ENCODE data around the gene ABCA2.
"Not testable (repeated sequence)": the region's sequence is repeated elsewhere in the genome, so short reads cannot be mapped to it uniquely, and the experiment has no call there.

The ABCA2 gene

DNA sequence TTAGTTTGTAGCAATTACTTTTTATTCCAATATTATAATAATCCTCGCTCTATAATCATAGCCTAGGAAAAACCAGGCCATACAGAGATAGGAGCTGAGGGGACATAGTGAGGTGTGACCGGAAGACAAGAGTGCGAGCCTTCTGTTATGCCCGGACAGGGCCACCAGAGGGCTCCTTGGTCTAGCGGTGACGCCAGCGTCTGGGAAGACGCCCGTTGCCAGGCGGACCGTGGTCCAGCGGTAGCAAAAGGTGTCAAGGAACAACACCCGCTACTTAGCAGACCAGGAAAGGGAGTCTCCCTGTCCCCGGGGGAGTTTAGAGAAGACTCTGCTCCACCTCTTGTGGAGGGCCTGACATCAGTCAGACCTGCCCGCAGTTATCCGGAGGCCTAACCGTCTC is 23.8 kb downstream of the ABCA2 start:
- H3K4me1 ChIP-seq (ENCODE audit: insufficient read depth, low read length); H3K27ac ChIP-seq (ENCODE audit: low read length); H3K9me3 ChIP-seq (ENCODE audit: insufficient read depth, low read depth, low read length); H3K36me3 ChIP-seq (ENCODE audit: insufficient read depth, low read depth, low read length); H3K27me3 ChIP-seq (ENCODE audit: insufficient read depth, low read length); H3K4me3 ChIP-seq (ENCODE audit: low read length); H3K9ac ChIP-seq (ENCODE audit: low read depth, low read length): not testable (repeated sequence)

DNA sequence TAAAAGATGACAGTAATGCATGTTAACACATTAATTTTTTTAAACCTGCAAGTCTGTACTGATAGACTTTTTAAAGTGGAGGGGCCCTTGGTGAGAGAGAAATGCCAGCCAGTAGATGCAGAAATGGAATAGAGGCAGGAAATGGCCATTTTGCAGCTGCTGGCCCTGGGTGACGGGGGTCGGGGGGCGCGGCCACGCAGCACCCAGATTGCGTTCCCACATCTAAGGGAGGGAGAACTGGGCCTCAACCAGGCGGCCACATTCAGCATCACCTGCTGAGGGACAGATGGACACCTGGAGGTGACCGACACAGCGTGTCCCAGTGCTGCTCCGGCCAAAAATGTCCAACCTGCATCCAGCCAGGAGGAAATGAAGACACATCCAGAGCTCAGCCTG is 25.4 kb downstream of the ABCA2 start:
- no peaks in the 10 kb centered on the region for H3K36me3 ChIP-seq (ENCODE audit: insufficient read depth, low read depth, low read length)
- no peak overlapping the region for H3K4me3 ChIP-seq (ENCODE audit: low read length)
- no peak overlapping the region for H3K27ac ChIP-seq (ENCODE audit: low read length)
- no peaks in the 10 kb centered on the region for H3K27me3 ChIP-seq (ENCODE audit: insufficient read depth, low read length)
- H3K9me3 ChIP-seq (ENCODE audit: insufficient read depth, low read depth, low read length), result no peaks in the 10 kb centered on the region
- H3K9ac ChIP-seq (ENCODE audit: low read depth, low read length), result no peak overlapping the region
- H3K4me1 ChIP-seq (ENCODE audit: insufficient read depth, low read length), result no peaks in the 10 kb centered on the region

DNA sequence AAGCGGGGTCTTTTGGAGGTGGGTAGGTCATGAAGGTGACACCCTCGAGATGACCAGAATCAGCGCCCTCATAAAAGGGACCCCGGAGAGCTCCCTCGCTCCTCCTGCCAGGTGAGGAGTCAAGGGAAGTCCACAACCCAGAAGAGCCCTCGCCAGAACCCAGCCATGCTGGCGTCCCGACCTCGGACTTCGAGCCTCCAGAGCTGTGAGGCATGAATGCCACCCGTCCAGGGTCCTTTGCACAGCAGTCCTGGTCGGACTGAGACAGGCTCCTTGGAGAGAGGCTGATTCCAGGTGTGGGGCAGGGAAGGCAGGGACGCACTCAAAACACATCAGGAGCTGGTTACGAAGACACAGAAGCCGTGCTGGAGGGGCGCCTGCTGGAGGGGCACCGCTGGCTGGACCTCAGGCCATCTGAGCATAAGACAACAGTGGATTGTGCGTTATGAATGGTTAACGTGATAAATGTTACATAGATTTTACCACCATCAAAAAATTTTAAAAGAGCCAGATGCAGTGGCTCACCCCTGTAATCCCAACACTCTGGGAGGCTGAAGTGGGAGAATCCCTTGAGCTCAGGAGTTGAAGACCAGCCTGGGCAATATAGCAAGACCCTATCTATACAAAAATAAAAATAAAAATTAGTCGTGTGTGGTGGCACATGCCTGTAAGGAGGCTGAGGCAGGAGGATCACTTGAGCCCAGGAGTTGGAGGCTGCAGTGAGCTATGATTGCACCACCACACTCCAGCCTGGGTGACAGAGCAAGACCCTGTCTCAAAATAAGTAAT is 26.0 kb downstream of the ABCA2 start:
- H3K4me1 ChIP-seq (ENCODE audit: insufficient read depth, low read length), result no peaks in the 10 kb centered on the region
- H3K36me3 ChIP-seq (ENCODE audit: insufficient read depth, low read depth, low read length), result no peaks in the 10 kb centered on the region
- no peaks in the 10 kb centered on the region for H3K9me3 ChIP-seq (ENCODE audit: insufficient read depth, low read depth, low read length)
- H3K27ac ChIP-seq (ENCODE audit: low read length), result no peak overlapping the region
- H3K27me3 ChIP-seq (ENCODE audit: insufficient read depth, low read length), result no peaks in the 10 kb centered on the region; the same call in 1 of the 2 replicates
- H3K4me3 ChIP-seq (ENCODE audit: low read length), result no peak overlapping the region
- H3K9ac ChIP-seq (ENCODE audit: low read depth, low read length), result no peak overlapping the region

DNA sequence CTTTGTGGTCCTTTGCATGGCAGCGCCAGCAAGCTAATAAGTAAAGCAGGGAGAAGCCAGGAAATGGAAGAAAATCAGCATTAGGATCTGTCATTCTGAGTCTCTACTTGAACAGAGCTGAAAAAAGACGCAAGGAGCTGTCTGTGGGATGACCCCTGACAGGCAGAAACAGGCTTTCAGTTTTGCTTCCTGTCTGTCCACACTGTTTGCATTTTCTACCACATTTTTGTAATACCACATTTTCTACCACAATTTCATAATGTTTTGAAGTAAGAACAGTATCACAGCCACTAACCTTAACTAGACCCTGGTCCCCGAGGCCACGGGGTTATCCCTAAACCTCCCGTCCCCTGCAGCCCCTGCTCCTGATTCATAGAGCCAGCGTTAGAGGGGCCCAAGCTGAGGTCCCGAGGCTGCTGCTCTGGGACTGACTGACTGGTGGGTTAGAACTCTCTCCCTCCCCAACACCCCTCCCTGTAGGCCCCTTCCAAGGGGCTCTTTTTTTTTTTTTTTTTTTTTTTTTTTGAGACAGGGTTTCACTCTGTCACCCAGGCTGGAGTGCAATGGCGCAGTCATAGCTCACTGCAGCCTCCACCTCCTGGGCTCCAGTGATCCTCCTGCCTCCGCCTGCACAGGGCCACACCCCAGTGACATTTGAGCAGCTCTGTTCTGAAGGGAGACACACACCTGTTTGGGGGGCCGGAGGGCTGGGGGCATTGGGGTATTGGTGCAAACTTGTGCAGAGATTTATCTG is 27.7 kb downstream of the ABCA2 start:
- H3K27me3 ChIP-seq (ENCODE audit: insufficient read depth, low read length), result no peaks in the 10 kb centered on the region; the same call in 1 of the 2 replicates
- H3K9me3 ChIP-seq (ENCODE audit: insufficient read depth, low read depth, low read length), result no peaks in the 10 kb centered on the region
- no peak overlapping the region for H3K4me3 ChIP-seq (ENCODE audit: low read length)
- H3K9ac ChIP-seq (ENCODE audit: low read depth, low read length), result no peak overlapping the region
- H3K36me3 ChIP-seq (ENCODE audit: insufficient read depth, low read depth, low read length), result no peaks in the 10 kb centered on the region
- no peak overlapping the region for H3K27ac ChIP-seq (ENCODE audit: low read length)
- no peaks in the 10 kb centered on the region; the same call in 1 of the 2 replicates for H3K4me1 ChIP-seq (ENCODE audit: insufficient read depth, low read length)

DNA sequence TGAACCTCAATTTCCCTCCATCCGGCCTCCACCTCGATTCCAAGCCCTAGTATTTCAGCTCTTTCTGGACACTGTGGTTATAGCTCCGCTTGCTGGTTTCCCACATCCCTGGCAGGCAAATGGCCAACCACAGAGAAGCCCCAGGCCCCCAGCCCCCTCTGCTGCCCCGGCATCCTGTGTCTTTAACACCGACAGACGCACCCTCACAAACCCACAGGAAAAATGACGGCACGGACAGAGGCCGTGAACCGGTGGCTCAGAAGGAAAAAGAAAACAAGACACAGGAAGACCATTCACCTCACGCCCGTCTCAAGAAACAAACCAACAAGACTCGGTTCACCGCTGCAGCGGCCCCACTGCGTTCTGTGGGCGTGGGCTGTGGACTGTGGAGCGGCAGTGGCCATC is 30.2 kb downstream of the ABCA2 start:
- Histone ChIP-seq H3K27ac (ENCODE audit: low read length) (no peak overlapping the region), H3K36me3 (ENCODE audit: insufficient read depth, low read depth, low read length) (peaks cover 5% of the 10 kb centered on the region; the same call in 1 of the 2 replicates), H3K4me1 (ENCODE audit: insufficient read depth, low read length) (no peaks in the 10 kb centered on the region; the same call in 1 of the 2 replicates), H3K9me3 (ENCODE audit: insufficient read depth, low read depth, low read length) (no peaks in the 10 kb centered on the region), H3K4me3 (ENCODE audit: low read length) (no peak overlapping the region), H3K9ac (ENCODE audit: low read depth, low read length) (no peak overlapping the region), H3K27me3 (ENCODE audit: insufficient read depth, low read length) (no peaks in the 10 kb centered on the region; the same call in 1 of the 2 replicates)

DNA sequence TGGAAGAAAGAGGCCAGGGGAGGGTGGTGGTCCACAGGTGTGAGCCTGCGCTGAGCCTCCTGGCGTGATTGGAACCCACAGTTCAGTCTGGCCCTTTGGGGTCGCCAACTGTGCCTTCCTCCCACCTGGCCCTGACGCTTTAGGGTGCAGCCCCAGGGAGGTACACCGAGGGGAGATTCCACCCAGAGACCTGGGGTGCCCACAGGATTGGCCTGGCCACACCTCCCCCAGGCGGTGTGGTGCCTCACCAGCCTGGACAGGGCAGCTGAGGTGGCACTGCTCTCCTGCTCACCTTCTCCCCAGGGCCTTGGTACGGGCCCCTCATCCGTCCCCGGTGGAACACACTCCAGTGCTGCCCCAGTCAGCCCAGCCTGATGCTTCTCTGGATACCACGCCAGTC is 30.7 kb downstream of the ABCA2 start:
- Histone ChIP-seq H3K9ac (ENCODE audit: low read depth, low read length) (no peak overlapping the region), H3K4me3 (ENCODE audit: low read length) (peak overlapping the region; percentile 61; the same call in 1 of the 2 replicates), H3K27ac (ENCODE audit: low read length) (no peak overlapping the region), H3K36me3 (ENCODE audit: insufficient read depth, low read depth, low read length) (peaks cover 5% of the 10 kb centered on the region; the same call in 1 of the 2 replicates), H3K4me1 (ENCODE audit: insufficient read depth, low read length) (no peaks in the 10 kb centered on the region; the same call in 1 of the 2 replicates), H3K9me3 (ENCODE audit: insufficient read depth, low read depth, low read length) (no peaks in the 10 kb centered on the region), H3K27me3 (ENCODE audit: insufficient read depth, low read length) (no peaks in the 10 kb centered on the region; the same call in 1 of the 2 replicates)

DNA sequence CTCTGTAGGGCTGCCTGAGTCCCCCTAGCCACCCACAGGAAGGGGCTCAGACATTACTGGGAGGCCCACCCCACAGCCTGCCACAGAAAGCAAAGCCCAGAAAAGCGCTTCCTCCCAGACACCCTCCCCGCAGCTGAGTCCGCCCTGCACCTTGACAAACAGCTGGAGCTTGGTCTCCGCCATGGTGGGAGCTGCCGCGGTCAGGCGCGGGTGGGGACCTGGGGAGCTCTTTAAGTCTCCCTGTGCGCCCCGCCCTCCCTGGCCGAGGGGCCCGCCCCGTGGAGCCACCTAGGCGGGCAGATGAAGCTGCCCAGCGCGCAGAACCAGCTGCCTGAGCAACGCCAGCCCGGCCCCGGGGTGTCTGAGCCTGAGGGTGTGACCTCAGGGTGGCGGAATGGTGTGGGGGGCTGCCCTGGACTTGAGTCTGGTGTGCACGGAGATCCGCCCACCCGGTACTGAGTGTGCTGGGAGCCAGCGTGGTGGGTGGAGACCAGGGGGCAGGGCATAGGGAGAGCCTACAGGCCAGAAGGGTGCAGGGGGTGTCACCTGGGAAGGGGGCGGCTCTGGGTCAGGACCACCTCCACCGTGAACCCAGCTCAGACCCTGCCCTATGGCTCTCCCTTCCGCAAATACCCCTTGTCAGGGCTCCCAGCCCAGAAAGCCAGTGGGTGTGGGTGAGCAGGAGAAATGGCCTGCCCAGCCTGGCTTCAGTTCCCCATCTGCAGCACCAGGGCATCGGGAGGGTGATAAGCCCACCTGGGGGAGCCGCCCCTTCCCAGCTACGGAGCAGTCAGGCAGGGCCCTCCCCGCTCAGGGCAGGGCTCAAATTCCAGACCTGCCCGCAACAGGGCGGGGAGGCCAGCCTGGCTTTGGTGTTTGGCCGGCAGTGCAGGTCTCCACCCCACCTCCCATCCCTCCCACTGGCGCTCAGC is 31.4 kb downstream of the ABCA2 start, which contains the start of gene CLIC3:
Gene CLIC3, minus strand, starts transcription at position 208 of the 932 bp plus-strand sequence. Its CDS starts 25 bp downstream, at position 183.
- Histone ChIP-seq H3K36me3 (ENCODE audit: insufficient read depth, low read depth, low read length) (peaks cover 5% of the 10 kb centered on the region; the same call in 1 of the 2 replicates), H3K27ac (ENCODE audit: low read length) (no peak within 1 kb of the TSS), H3K4me1 (ENCODE audit: insufficient read depth, low read length) (no peaks in the 10 kb centered on the region; the same call in 1 of the 2 replicates), H3K9ac (ENCODE audit: low read depth, low read length) (peak within 1 kb of the TSS; percentile 25; the same call in 1 of the 2 replicates), H3K4me3 (ENCODE audit: low read length) (peak within 1 kb of the TSS; percentile 61), H3K27me3 (ENCODE audit: insufficient read depth, low read length) (peaks cover under 1% of the 10 kb centered on the region; the same call in 1 of the 2 replicates), H3K9me3 (ENCODE audit: insufficient read depth, low read depth, low read length) (no peaks in the 10 kb centered on the region)

DNA sequence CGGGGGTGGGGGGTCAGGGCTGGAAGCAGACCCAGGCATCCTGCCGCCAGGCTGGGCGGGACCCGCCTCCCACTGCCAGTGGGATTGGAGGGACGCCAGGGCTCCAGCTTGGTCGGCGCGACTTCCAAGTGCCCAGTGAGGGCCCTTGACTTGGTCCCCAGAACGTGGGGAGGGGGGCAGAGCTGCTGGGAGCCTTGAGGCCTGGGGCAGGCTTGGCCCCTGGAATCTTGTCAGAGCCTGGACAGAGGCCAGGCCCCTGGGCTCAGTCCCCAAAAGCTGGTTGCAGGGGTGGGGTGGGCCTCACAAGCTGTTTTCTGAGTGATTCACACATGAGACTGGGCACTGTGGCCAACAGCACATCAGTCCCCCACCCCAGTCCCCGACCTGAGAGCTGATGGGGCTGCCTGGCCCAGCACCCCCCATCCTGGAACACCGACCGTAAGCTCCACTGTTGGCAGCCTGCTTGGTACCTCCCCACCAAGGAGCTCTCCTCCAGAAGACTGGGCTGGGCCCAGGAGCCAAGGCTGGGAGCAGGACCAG is 32.2 kb downstream of the ABCA2 start:
- Histone ChIP-seq H3K27ac (ENCODE audit: low read length) (no peak overlapping the region), H3K9ac (ENCODE audit: low read depth, low read length) (no peak overlapping the region), H3K4me3 (ENCODE audit: low read length) (no peak overlapping the region), H3K27me3 (ENCODE audit: insufficient read depth, low read length) (peaks cover 8% of the 10 kb centered on the region), H3K4me1 (ENCODE audit: insufficient read depth, low read length) (no peaks in the 10 kb centered on the region; the same call in 1 of the 2 replicates), H3K9me3 (ENCODE audit: insufficient read depth, low read depth, low read length) (no peaks in the 10 kb centered on the region), H3K36me3 (ENCODE audit: insufficient read depth, low read depth, low read length) (peaks cover 5% of the 10 kb centered on the region; the same call in 1 of the 2 replicates)

DNA sequence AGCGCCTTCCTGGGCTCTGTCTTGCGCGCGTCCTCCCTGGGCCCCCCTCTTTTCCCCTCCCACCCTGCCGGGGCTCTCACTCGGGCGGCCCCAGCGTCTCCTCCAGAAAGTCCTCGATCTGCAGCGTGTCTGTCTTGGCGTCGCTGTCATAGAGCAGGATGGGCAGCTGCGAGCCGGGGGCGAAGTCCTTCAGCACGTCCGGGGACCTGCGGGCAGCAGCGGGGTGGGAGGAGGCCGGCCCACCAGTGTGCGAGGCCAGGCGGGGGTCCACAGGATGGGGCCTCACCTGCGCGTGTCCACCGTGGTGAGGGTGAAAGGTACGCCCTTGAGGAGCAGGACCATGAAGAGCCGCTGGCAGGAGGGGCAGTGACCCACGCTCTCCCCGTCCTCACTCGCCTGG is 32.7 kb downstream of the ABCA2 start:
- no peak overlapping the region for H3K9ac ChIP-seq (ENCODE audit: low read depth, low read length)
- no peaks in the 10 kb centered on the region for H3K9me3 ChIP-seq (ENCODE audit: insufficient read depth, low read depth, low read length)
- H3K4me3 ChIP-seq (ENCODE audit: low read length), result no peak overlapping the region
- no peak overlapping the region for H3K27ac ChIP-seq (ENCODE audit: low read length)
- H3K36me3 ChIP-seq (ENCODE audit: insufficient read depth, low read depth, low read length), result peaks cover 5% of the 10 kb centered on the region; the same call in 1 of the 2 replicates
- H3K27me3 ChIP-seq (ENCODE audit: insufficient read depth, low read length), result peaks cover 13% of the 10 kb centered on the region
- no peaks in the 10 kb centered on the region; the same call in 1 of the 2 replicates for H3K4me1 ChIP-seq (ENCODE audit: insufficient read depth, low read length)

DNA sequence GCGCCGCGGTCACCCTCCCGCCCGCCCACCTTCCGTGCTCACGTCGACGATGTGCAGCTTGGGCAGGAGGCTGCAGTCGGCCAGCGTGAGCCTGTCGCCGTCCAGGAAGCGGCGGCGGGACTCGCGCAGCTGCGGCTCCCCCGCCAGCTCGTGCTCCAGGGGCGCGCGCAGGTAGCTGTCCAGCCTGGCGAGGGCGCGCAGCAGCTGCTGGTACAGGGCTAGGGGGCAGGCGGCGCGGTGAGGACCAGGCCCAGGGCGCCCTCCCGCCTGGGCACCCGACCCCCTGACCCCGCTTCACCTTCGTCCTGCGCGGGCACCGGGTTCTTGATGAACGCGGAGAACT is 33.2 kb downstream of the ABCA2 start:
- H3K36me3 ChIP-seq (ENCODE audit: insufficient read depth, low read depth, low read length), result peaks cover 5% of the 10 kb centered on the region; the same call in 1 of the 2 replicates
- no peaks in the 10 kb centered on the region for H3K9me3 ChIP-seq (ENCODE audit: insufficient read depth, low read depth, low read length)
- H3K27ac ChIP-seq (ENCODE audit: low read length), result no peak overlapping the region
- peaks cover 16% of the 10 kb centered on the region for H3K27me3 ChIP-seq (ENCODE audit: insufficient read depth, low read length)
- H3K9ac ChIP-seq (ENCODE audit: low read depth, low read length), result no peak overlapping the region
- H3K4me3 ChIP-seq (ENCODE audit: low read length), result no peak overlapping the region
- H3K4me1 ChIP-seq (ENCODE audit: insufficient read depth, low read length), result no peaks in the 10 kb centered on the region; the same call in 1 of the 2 replicates

Measured in iPS-20b (cell line).